CD14-positive monocyte (primary cell): ENCODE data around the gene SPRED2. TPM values are rescaled to one million over a fixed set of nuclear protein-coding genes. Genes with fewer than 3 reads are reported as not detected.

Experiments used
- DNase-seq, 3 donors: peaks; one replicate each; pipeline ENCODE4 v3.0.0-alpha.2; 2011 to 2022
- H2AFZ ChIP-seq: 2 replicates; pipeline ENCODE4 v1.6.0; 2012; ENCODE audit warnings: mild to moderate bottlenecking, low read depth, low read length, inconsistent platforms; ENCODE audit not compliant: insufficient read depth, poor library complexity, severe bottlenecking
- H3K27ac ChIP-seq, 2 donors: 1 replicate in 1 of 2; 2 replicates in 1 of 2; pipeline ENCODE4 v1.5.1; 2012 to 2013; ENCODE audit warnings: low read length in 2 of 2, control low read depth in 1 of 2, inconsistent platforms in 1 of 2, low read depth in 1 of 2, mild to moderate bottlenecking in 1 of 2
- H3K27me3 ChIP-seq, 2 donors: one replicate each; pipeline versions ENCODE4 v1.6.0 to v1.6.1; 2011 to 2013; ENCODE audit warnings: low read length in 2 of 2; ENCODE audit not compliant: control insufficient read depth in 2 of 2, insufficient read depth in 2 of 2
- H3K36me3 ChIP-seq, 2 donors: replicated peaks in 1 of 2; 1 replicate in 1 of 2; 2 replicates in 1 of 2; pipeline versions ENCODE4 v1.5.1 to v1.6.1; 2012 to 2013; ENCODE audit warnings: low read length in 2 of 2, control low read depth in 1 of 2, inconsistent platforms in 1 of 2, mild to moderate bottlenecking in 1 of 2; ENCODE audit not compliant: insufficient read depth in 2 of 2, control insufficient read depth in 1 of 2
- H3K4me1 ChIP-seq, 2 donors: 1 replicate in 1 of 2; 2 replicates in 1 of 2; pipeline versions ENCODE4 v1.5.1 to v1.6.1; 2012 to 2013; ENCODE audit warnings: low read length in 2 of 2, control low read depth in 1 of 2, inconsistent platforms in 1 of 2, mild to moderate bottlenecking in 1 of 2, moderate library complexity in 1 of 2; ENCODE audit not compliant: insufficient read depth in 2 of 2, control insufficient read depth in 1 of 2
- H3K4me2 ChIP-seq: replicated peaks from 2 replicates; pipeline ENCODE3; 2012; ENCODE audit warnings: low read length, moderate library complexity, mild to moderate bottlenecking; ENCODE audit not compliant: poor library complexity, severe bottlenecking; ENCODE audit errors: extremely low read depth
- H3K4me3 ChIP-seq, 3 experiments: fragments of 200-600 bp in 1 of 3; sonication (generic) in 1 of 3; replicated peaks in 1 of 3; 1 replicate in 2 of 3; 2 replicates in 1 of 3; pipeline ENCODE4 v1.5.1; 2011 to 2013; ENCODE audit warnings: low read length in 3 of 3, mild to moderate bottlenecking in 3 of 3, control low read depth in 2 of 3, low read depth in 2 of 3, inconsistent platforms in 1 of 3, moderate library complexity in 1 of 3
- H3K79me2 ChIP-seq: 2 replicates; pipeline ENCODE4 v1.6.0; 2012; ENCODE audit warnings: mild to moderate bottlenecking, control low read depth, inconsistent platforms, low read length, moderate library complexity; ENCODE audit not compliant: insufficient read depth
- H3K9ac ChIP-seq: 2 replicates; pipeline ENCODE4 v1.6.0; 2017; ENCODE audit warnings: low read length, mild to moderate bottlenecking; ENCODE audit not compliant: insufficient read depth, poor library complexity, severe bottlenecking
- H3K9me3 ChIP-seq, 2 donors: replicated peaks in 1 of 2; 1 replicate in 1 of 2; 2 replicates in 1 of 2; pipeline versions ENCODE4 v1.5.1 to v1.6.1; 2012 to 2013; ENCODE audit warnings: low read length in 2 of 2, control low read depth in 1 of 2; ENCODE audit not compliant: control insufficient read depth in 1 of 2, insufficient read depth in 1 of 2
- H4K20me1 ChIP-seq: 2 replicates; pipeline ENCODE4 v1.6.0; 2012; ENCODE audit warnings: mild to moderate bottlenecking, low read length, control low read depth, moderate library complexity; ENCODE audit not compliant: insufficient read depth
- H3K27ac Mint-ChIP-seq, 7 donors: one replicate each; pipeline ENCODE4 v1.8.0; 2020; ENCODE audit warnings: mild to moderate bottlenecking in 7 of 7, mixed read lengths in 7 of 7, moderate library complexity in 6 of 7, inconsistent platforms in 2 of 7
- H3K27me3 Mint-ChIP-seq, 3 donors: one replicate each; pipeline ENCODE4 v1.8.0; 2021 to 2022; ENCODE audit warnings: low read depth in 3 of 3, mild to moderate bottlenecking in 3 of 3, mixed read lengths in 3 of 3, moderate library complexity in 3 of 3, inconsistent platforms in 1 of 3
- H3K36me3 Mint-ChIP-seq, 2 donors: one replicate each; pipeline ENCODE4 v1.8.0; 2020; ENCODE audit warnings: mixed read lengths in 2 of 2, inconsistent platforms in 1 of 2, mild to moderate bottlenecking in 1 of 2
- H3K4me1 Mint-ChIP-seq: one replicate; pipeline ENCODE4 v1.8.0; 2020; ENCODE audit warnings: mild to moderate bottlenecking, mixed read lengths
- H3K4me3 Mint-ChIP-seq, 2 donors: one replicate each; pipeline ENCODE4 v1.8.0; 2020; ENCODE audit warnings: mild to moderate bottlenecking in 2 of 2, mixed read lengths in 2 of 2, moderate library complexity in 1 of 2
- H3K9me3 Mint-ChIP-seq, 7 donors: one replicate each; pipeline ENCODE4 v1.8.0; 2020 to 2022; ENCODE audit warnings: mixed read lengths in 7 of 7, mild to moderate bottlenecking in 6 of 7, moderate library complexity in 6 of 7, inconsistent platforms in 2 of 7
- WGBS: methylation state at CpG from one replicate; pipeline ENCODE4 v1.1.5; 2013; ENCODE audit warnings: missing lambda C conversion rate; ENCODE audit not compliant: insufficient coverage; 5-methylcytosine and 5-hydroxymethylcytosine counted together
- intact Hi-C, 2 donors: fragments of 100-400 bp; cut with micrococcal nuclease; formaldehyde crosslinking; loops; one replicate each; pipeline versions ENCODE4 v1.15.0 to v1.15.1; 2023
- polyA plus RNA-seq, 3 donors: library from polyadenylated mRNA; depleted of rRNA in 1 of 3; unstranded in 2 of 3; stranded (reverse) in 1 of 3; fragments of 300-500 nt in 2 of 3; fragments of >200 nt in 1 of 3; fragmentation: Illumina TruSeq in 2 of 3; gene quantifications; 1 replicate in 2 of 3; 2 replicates in 1 of 3; pipeline ENCODE4 v1.2.3, GENCODE V29; 2012 to 2021
- TF ChIP-seq, protein P1 (sequence below): fragments of 200-600 bp; IDR thresholded peaks from one replicate; pipeline ENCODE4 v1.8.0; 2022; ENCODE audit warnings: antibody characterized with exemption, mild to moderate bottlenecking

Gene SPRED2
- polyA plus RNA-seq, 3 donors = 0.20 to 2.0 (median 0.33) TPM

DNA sequence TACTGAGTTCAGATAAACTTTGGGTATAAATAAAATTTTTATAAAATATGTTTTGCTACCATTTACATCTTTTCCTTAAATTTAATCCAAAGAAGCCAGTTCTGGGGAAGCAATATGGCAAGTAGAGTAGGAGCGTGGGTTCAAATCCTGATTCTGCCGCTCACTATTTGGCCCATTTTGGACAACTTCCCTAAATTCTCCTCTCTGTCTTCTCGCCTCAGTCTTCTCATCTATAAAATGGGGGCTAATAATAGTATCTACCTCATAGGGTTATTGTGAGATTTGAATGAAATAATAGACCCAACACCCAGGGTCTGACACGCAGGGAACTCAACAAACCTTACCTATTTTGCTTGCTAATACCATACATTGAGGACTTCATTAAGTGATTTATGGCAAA lies 145.0 kb downstream of the SPRED2 start:
- Mint-ChIP-seq H3K4me3 (no peak overlapping the region), H3K27ac (no peak overlapping the region), H3K27me3 (peaks cover 0 to 4% (median 0%) of the 10 kb centered on the region in 3 donors), H3K36me3 (no peaks in the 10 kb centered on the region), H3K9me3 (peaks cover 0 to 2% (median 0%) of the 10 kb centered on the region in 7 donors), H3K4me1 (no peaks in the 10 kb centered on the region)
- DNase-seq = no peak
- Histone ChIP-seq H3K27ac (no peak overlapping the region), H3K27me3 (no peaks in the 10 kb centered on the region), H3K9ac (no peak overlapping the region), H2AFZ (no peak overlapping the region), H3K4me2 (no peak overlapping the region), H3K36me3 (no peaks in the 10 kb centered on the region), H3K79me2 (no peaks in the 10 kb centered on the region), H4K20me1 (no peaks in the 10 kb centered on the region), H3K9me3 (no peaks in the 10 kb centered on the region), H3K4me3 (no peak overlapping the region), H3K4me1 (no peaks in the 10 kb centered on the region)
- TF ChIP-seq, protein P1, sequence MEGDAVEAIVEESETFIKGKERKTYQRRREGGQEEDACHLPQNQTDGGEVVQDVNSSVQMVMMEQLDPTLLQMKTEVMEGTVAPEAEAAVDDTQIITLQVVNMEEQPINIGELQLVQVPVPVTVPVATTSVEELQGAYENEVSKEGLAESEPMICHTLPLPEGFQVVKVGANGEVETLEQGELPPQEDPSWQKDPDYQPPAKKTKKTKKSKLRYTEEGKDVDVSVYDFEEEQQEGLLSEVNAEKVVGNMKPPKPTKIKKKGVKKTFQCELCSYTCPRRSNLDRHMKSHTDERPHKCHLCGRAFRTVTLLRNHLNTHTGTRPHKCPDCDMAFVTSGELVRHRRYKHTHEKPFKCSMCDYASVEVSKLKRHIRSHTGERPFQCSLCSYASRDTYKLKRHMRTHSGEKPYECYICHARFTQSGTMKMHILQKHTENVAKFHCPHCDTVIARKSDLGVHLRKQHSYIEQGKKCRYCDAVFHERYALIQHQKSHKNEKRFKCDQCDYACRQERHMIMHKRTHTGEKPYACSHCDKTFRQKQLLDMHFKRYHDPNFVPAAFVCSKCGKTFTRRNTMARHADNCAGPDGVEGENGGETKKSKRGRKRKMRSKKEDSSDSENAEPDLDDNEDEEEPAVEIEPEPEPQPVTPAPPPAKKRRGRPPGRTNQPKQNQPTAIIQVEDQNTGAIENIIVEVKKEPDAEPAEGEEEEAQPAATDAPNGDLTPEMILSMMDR = no peak
- no CpG with 5 or more reads among the region's 4 CpGs for WGBS
- intact Hi-C loops = no loop called here

DNA sequence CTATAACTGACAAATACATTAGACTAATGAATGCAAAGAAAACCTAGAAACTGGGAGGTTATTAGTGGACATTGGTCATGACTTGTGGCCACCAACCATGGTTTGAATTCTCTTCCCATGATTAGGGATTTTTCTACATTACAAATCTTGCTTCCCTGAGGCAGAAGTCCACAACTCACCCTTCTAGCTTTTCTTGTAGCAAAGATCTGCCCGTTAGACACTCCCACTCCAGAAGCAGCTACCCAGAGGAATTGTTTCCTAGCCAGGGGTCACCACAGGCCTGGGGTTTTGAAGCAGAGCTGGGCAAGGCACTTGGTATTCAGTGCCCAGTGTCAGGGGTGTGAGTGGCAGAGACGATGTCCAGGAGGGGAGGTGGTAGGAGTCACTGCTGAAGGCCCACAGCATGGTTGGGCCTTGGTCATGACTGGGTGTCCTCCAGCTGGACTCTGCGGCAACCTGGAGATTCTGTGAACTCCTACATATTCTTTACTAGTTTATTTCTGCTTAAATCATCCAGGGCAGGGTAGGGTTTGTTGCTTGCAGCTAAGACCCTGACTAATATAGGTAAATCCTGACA lies 149.8 kb downstream of the SPRED2 start:
- Mint-ChIP-seq H3K36me3 (no peaks in the 10 kb centered on the region), H3K4me1 (peaks cover 7% of the 10 kb centered on the region), H3K27me3 (peaks cover 2 to 7% (median 5%) of the 10 kb centered on the region in 3 donors), H3K4me3 (no peak overlapping the region), H3K27ac (no peak overlapping the region), H3K9me3 (no peaks in the 10 kb centered on the region)
- Histone ChIP-seq H2AFZ (no peak overlapping the region), H3K9ac (no peak overlapping the region), H3K4me1 (peaks cover 0 to 3% of the 10 kb centered on the region in 2 donors), H3K4me3 (no peak overlapping the region), H3K79me2 (no peaks in the 10 kb centered on the region), H3K27me3 (no peaks in the 10 kb centered on the region), H4K20me1 (no peaks in the 10 kb centered on the region), H3K27ac (no peak overlapping the region), H3K4me2 (no peak overlapping the region), H3K36me3 (no peaks in the 10 kb centered on the region), H3K9me3 (no peaks in the 10 kb centered on the region)
- 100% methylated on average over 1 of the region's 3 CpGs for WGBS
- TF ChIP-seq, protein P1 = no peak
- no peak for DNase-seq
- intact Hi-C loops = no loop called here
